ENCODE measurements around the gene NAV2.

- TF ChIP-seq, protein P1, sequence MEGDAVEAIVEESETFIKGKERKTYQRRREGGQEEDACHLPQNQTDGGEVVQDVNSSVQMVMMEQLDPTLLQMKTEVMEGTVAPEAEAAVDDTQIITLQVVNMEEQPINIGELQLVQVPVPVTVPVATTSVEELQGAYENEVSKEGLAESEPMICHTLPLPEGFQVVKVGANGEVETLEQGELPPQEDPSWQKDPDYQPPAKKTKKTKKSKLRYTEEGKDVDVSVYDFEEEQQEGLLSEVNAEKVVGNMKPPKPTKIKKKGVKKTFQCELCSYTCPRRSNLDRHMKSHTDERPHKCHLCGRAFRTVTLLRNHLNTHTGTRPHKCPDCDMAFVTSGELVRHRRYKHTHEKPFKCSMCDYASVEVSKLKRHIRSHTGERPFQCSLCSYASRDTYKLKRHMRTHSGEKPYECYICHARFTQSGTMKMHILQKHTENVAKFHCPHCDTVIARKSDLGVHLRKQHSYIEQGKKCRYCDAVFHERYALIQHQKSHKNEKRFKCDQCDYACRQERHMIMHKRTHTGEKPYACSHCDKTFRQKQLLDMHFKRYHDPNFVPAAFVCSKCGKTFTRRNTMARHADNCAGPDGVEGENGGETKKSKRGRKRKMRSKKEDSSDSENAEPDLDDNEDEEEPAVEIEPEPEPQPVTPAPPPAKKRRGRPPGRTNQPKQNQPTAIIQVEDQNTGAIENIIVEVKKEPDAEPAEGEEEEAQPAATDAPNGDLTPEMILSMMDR (IDR thresholded peaks at IDR 0.05): no peak
- TF ChIP-seq, protein P2, sequence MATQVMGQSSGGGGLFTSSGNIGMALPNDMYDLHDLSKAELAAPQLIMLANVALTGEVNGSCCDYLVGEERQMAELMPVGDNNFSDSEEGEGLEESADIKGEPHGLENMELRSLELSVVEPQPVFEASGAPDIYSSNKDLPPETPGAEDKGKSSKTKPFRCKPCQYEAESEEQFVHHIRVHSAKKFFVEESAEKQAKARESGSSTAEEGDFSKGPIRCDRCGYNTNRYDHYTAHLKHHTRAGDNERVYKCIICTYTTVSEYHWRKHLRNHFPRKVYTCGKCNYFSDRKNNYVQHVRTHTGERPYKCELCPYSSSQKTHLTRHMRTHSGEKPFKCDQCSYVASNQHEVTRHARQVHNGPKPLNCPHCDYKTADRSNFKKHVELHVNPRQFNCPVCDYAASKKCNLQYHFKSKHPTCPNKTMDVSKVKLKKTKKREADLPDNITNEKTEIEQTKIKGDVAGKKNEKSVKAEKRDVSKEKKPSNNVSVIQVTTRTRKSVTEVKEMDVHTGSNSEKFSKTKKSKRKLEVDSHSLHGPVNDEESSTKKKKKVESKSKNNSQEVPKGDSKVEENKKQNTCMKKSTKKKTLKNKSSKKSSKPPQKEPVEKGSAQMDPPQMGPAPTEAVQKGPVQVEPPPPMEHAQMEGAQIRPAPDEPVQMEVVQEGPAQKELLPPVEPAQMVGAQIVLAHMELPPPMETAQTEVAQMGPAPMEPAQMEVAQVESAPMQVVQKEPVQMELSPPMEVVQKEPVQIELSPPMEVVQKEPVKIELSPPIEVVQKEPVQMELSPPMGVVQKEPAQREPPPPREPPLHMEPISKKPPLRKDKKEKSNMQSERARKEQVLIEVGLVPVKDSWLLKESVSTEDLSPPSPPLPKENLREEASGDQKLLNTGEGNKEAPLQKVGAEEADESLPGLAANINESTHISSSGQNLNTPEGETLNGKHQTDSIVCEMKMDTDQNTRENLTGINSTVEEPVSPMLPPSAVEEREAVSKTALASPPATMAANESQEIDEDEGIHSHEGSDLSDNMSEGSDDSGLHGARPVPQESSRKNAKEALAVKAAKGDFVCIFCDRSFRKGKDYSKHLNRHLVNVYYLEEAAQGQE (IDR thresholded peaks at IDR 0.05; ENCODE audit: insufficient read depth in 1 of 2, low read depth in 2 of 2, low read length in 1 of 2): no peak
Measured at GRCh38 chr11:19972651-19973050, 260.0 kb downstream of the NAV2 start.
